HepG2 (cell line): Measurements from ENCODE around the gene PLCB2. TPM values are rescaled to one million over a fixed set of nuclear protein-coding genes. Genes with fewer than 3 reads are reported as not detected.

Experiments used
- ATAC-seq: fragments of 200-7000 bp; cut with Tn5 transposase; 3 replicates; pipeline ENCODE4 v1.9.1; 2020; ENCODE audit warnings: mild to moderate bottlenecking, moderate library complexity
- BruUV-seq: library from RNA; stranded (reverse); fragments of 400-500 nt; replicated peaks from 2 replicates; lab custom pipeline; 2021; lab: Mats Ljungman, UMichigan
- CTCF ChIA-PET: fragments of 300-600 bp; formaldehyde crosslinking; extraction: SDS; loops from one replicate; lab custom pipeline; 2021; ENCODE audit warnings: low total read pairs, inconsistent platforms, low intra/inter-chr PET ratio; lab: Yijun Ruan, JAX
- POLR2A ChIA-PET: fragments of 350-600 bp; sonication (Branson Sonifier 250); formaldehyde crosslinking; loops from one replicate; lab custom pipeline; 2020; ENCODE audit warnings: antibody characterized with exemption, inconsistent platforms; lab: Yijun Ruan, JAX
- DNase-seq: peaks from one replicate; pipeline ENCODE4 v3.0.0-alpha.2; 2015; ENCODE audit warnings: low spot score
- FAIRE-seq: peaks from 3 replicates; lab custom pipeline; 2011; peaks lifted over from hg19 to GRCh38; lab: Jason Lieb, UNC
- H2AFZ ChIP-seq: one replicate; pipeline ENCODE4 v1.6.1; 2011; ENCODE audit warnings: low read length, inconsistent platforms
- H3K27ac ChIP-seq: fragments of 300-600 bp; 3 replicates; pipeline ENCODE4 v1.8.0; 2011; ENCODE audit warnings: mixed run types, mild to moderate bottlenecking, mixed read lengths, low read length, inconsistent platforms; ENCODE audit not compliant: insufficient read depth; ENCODE audit errors: extremely low read length
- H3K27me3 ChIP-seq, 2 experiments: fragments of 200-600 bp in 1 of 2; 2 replicates in 1 of 2; 3 replicates in 1 of 2; pipeline versions ENCODE4 v1.6.0 to v1.8.0; 2011; ENCODE audit warnings: low read length in 2 of 2, mild to moderate bottlenecking in 2 of 2, moderate library complexity in 2 of 2, inconsistent platforms in 1 of 2; ENCODE audit not compliant: insufficient read depth in 2 of 2, control insufficient read depth in 1 of 2
- H3K36me3 ChIP-seq, 2 experiments: fragments of 200-600 bp in 1 of 2; replicated peaks in 1 of 2; 2 replicates in 1 of 2; 3 replicates in 1 of 2; pipeline versions ENCODE4 v1.5.1 to v1.8.0; 2011; ENCODE audit warnings: low read length in 2 of 2, inconsistent platforms in 1 of 2; ENCODE audit not compliant: insufficient read depth in 2 of 2, control insufficient read depth in 1 of 2
- H3K4me1 ChIP-seq: 2 replicates; pipeline ENCODE4 v1.5.1; 2012; ENCODE audit warnings: low read length, inconsistent platforms; ENCODE audit not compliant: insufficient read depth
- H3K4me2 ChIP-seq: 2 replicates; pipeline ENCODE4 v1.6.0; 2011; ENCODE audit warnings: low read depth, low read length, inconsistent platforms
- H3K4me3 ChIP-seq, 3 experiments: fragments of 200-600 bp in 1 of 3; sonication (generic), shearing (Covaris generic) in 1 of 3; replicated peaks in 1 of 3; 2 replicates each; pipeline ENCODE4 v1.5.1; 2011 to 2016; ENCODE audit warnings: low read length in 3 of 3, inconsistent platforms in 2 of 3, low read depth in 2 of 3, mild to moderate bottlenecking in 2 of 3, control low read depth in 1 of 3, mixed read lengths in 1 of 3; ENCODE audit not compliant: insufficient read depth in 1 of 3
- H3K79me2 ChIP-seq: one replicate; pipeline ENCODE4 v1.6.1; 2011; ENCODE audit warnings: low read length, inconsistent platforms; ENCODE audit not compliant: insufficient read depth
- H3K9ac ChIP-seq: 2 replicates; pipeline ENCODE4 v1.6.0; 2011; ENCODE audit warnings: mild to moderate bottlenecking, low read depth, low read length, inconsistent platforms; ENCODE audit not compliant: insufficient read depth
- H3K9me3 ChIP-seq: 2 replicates; pipeline ENCODE4 v1.5.1; 2012; ENCODE audit warnings: mild to moderate bottlenecking, low read length
- H4K20me1 ChIP-seq: 2 replicates; pipeline ENCODE4 v1.6.0; 2011; ENCODE audit warnings: inconsistent platforms, mild to moderate bottlenecking, low read length, moderate library complexity; ENCODE audit not compliant: insufficient read depth
- DMAP1 ChIP-seq: IDR thresholded peaks from 2 replicates; pipeline ENCODE4 v1.6.1; 2016
- EEA1 ChIP-seq: sonication (generic); formaldehyde crosslinking; IDR thresholded peaks from 2 replicates; pipeline ENCODE4 v1.5.1; 2020; ENCODE audit warnings: mild to moderate bottlenecking, missing genetic modification reagents, borderline replicate concordance
- EED ChIP-seq: sonication (generic); formaldehyde crosslinking; IDR thresholded peaks from 2 replicates; pipeline ENCODE4 v1.5.0; 2020; ENCODE audit warnings: mild to moderate bottlenecking, missing genetic modification reagents
- GABPB1 ChIP-seq: IDR thresholded peaks from 2 replicates; pipeline ENCODE4 v1.6.1; 2016; ENCODE audit warnings: mild to moderate bottlenecking, missing genetic modification reagents, moderate library complexity, missing compliant biosample characterization
- KDM5A ChIP-seq: fragments of 200-600 bp; sonication (generic); IDR thresholded peaks from 2 replicates; pipeline ENCODE4 v1.7.0; 2018; ENCODE audit warnings: antibody characterized with exemption, mild to moderate bottlenecking, low read length, borderline replicate concordance
- MATR3 ChIP-seq: sonication (generic); formaldehyde crosslinking; IDR thresholded peaks from 2 replicates; pipeline ENCODE4 v1.4.0; 2020; ENCODE audit warnings: missing genetic modification reagents
- PRPF4 ChIP-seq: fragments of 200-400 bp; formaldehyde crosslinking; IDR thresholded peaks from 2 replicates; pipeline ENCODE4 v1.6.1; 2016; ENCODE audit warnings: low read length, low read depth; ENCODE audit not compliant: poor library complexity, severe bottlenecking
- RAD21 ChIP-seq: fragments of 450-650 bp; formaldehyde crosslinking; IDR thresholded peaks from 2 replicates; pipeline ENCODE4 v1.5.0; 2020; ENCODE audit warnings: mild to moderate bottlenecking
- SMAD9 ChIP-seq: sonication (generic); formaldehyde crosslinking; IDR thresholded peaks from 2 replicates; pipeline ENCODE4 v1.5.1; 2020; ENCODE audit warnings: mild to moderate bottlenecking, missing genetic modification reagents
- ZFP37 ChIP-seq: sonication (generic); formaldehyde crosslinking; IDR thresholded peaks from 2 replicates; pipeline ENCODE4 v1.4.0; 2020; ENCODE audit warnings: missing genetic modification reagents, borderline replicate concordance
- ZNF501 ChIP-seq: sonication (generic); formaldehyde crosslinking; IDR thresholded peaks from 2 replicates; pipeline ENCODE4 v1.5.1; 2020; ENCODE audit warnings: mild to moderate bottlenecking, moderate library complexity, missing genetic modification reagents
- ZNF660 ChIP-seq: sonication (generic); formaldehyde crosslinking; IDR thresholded peaks from 2 replicates; pipeline ENCODE4 v1.5.1; 2020; ENCODE audit warnings: mild to moderate bottlenecking, low read depth, missing genetic modification reagents, borderline replicate concordance
- ZSCAN21 ChIP-seq: sonication (generic); formaldehyde crosslinking; IDR thresholded peaks from 2 replicates; pipeline ENCODE4 v1.8.0; 2022; ENCODE audit warnings: mild to moderate bottlenecking, missing genetic modification reagents, moderate library complexity, borderline replicate concordance
- WGBS: methylation state at CpG from one replicate; pipeline ENCODE4 v1.1.6; 2017; ENCODE audit warnings: low lambda C conversion rate; 5-methylcytosine and 5-hydroxymethylcytosine counted together
- in situ Hi-C: cut with HindIII; loops from 2 replicates; pipeline ENCODE4 v1.10.0; 2017; ENCODE audit warnings: low pct_unique_long_range_greater_than_20kb; ENCODE audit not compliant: extremely low pct_ligation_motif_present
- intact Hi-C: fragments of 100-400 bp; cut with micrococcal nuclease; formaldehyde crosslinking; loops from one replicate; pipeline ENCODE4 v1.10.0; 2022; ENCODE audit not compliant: unreplicated experiment
- polyA plus RNA-seq, 8 experiments: library from polyadenylated mRNA; depleted of rRNA in 3 of 8; stranded (reverse) in 7 of 8; unstranded in 1 of 8; fragments of >200 nt; fragmentation: Illumina TruSeq in 4 of 8; extraction: Trizol in 4 of 8; gene quantifications; 2 replicates each; pipeline versions ENCODE4 v1.2.1 to v1.2.3, GENCODE V29; 2011 to 2016; ENCODE audit warnings: low read depth in 4 of 8, missing spikeins in 1 of 8, mixed read lengths in 1 of 8; ENCODE audit not compliant: insufficient read depth in 1 of 8
- total RNA-seq, 5 experiments: library from RNA; depleted of rRNA; stranded (reverse); fragments of >200 nt; fragmentation: Illumina TruSeq; extraction: Trizol; gene quantifications; 2 replicates each; pipeline ENCODE4 v1.2.3, GENCODE V29; 2016; ENCODE audit warnings: low read depth in 1 of 5
- TF ChIP-seq, protein P1 (sequence below): sonication (generic); formaldehyde crosslinking; IDR thresholded peaks from 2 replicates; pipeline ENCODE4 v1.4.0; 2020; ENCODE audit warnings: missing genetic modification reagents
- TF ChIP-seq, protein P2 (sequence below): sonication (generic); formaldehyde crosslinking; IDR thresholded peaks from 2 replicates; pipeline ENCODE4 v1.8.1; 2023; ENCODE audit warnings: mild to moderate bottlenecking, missing genetic modification reagents, borderline replicate concordance
- TF ChIP-seq, protein P3 (sequence below): sonication (generic); formaldehyde crosslinking; IDR thresholded peaks from 2 replicates; pipeline ENCODE4 v1.4.0; 2020; ENCODE audit warnings: missing genetic modification reagents, borderline replicate concordance
- TF ChIP-seq, protein P4 (sequence below): sonication (generic); formaldehyde crosslinking; IDR thresholded peaks from 2 replicates; pipeline ENCODE4 v1.5.0; 2020; ENCODE audit warnings: missing genetic modification reagents

Gene PLCB2
- total and polyA plus RNA-seq, 2 of the 13 experiments (the other 11 are each of a cell fraction or from before 2014, with no cell fraction given), result 0.11 TPM; not detected in 1

DNA sequence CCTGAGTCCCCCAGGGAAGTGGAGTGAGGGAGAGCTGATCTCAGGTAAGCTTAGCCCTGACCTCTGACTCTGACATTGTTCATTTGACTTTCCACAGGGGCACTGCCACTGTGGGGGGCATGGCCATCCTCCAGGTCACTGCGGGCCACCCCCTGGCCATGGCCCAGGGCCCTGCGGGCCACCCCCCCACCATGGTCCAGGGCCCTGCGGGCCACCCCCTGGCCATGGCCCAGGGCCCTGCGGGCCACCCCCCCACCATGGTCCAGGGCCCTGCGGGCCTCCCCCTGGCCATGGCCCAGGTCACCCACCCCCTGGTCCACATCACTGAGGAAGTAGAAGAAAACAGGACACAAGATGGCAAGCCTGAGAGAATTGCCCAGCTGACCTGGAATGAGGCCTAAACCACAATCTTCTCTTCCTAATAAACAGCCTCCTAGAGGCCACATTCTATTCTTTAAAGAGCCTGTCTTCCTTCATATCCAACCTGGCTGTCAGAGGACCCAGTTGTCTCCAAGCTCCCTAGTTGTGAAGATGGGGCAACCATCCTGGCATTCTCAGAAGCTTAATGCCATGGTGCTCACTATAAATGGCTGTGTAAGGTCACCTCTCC, 48.3 kb upstream of the PLCB2 start (continued):
- TF ChIP-seq RAD21 (CRISPR knock-in tag) (no peak), ZSCAN21 (CRISPR knock-in tag) (no peak), SMAD9 (no peak), ZFP37 (CRISPR knock-in tag) (no peak), ZNF660 (CRISPR knock-in tag) (no peak), MATR3 (CRISPR knock-in tag) (no peak), DMAP1 (CRISPR knock-in tag) (no peak), GABPB1 (no peak)
- TF ChIP-seq, protein P1, sequence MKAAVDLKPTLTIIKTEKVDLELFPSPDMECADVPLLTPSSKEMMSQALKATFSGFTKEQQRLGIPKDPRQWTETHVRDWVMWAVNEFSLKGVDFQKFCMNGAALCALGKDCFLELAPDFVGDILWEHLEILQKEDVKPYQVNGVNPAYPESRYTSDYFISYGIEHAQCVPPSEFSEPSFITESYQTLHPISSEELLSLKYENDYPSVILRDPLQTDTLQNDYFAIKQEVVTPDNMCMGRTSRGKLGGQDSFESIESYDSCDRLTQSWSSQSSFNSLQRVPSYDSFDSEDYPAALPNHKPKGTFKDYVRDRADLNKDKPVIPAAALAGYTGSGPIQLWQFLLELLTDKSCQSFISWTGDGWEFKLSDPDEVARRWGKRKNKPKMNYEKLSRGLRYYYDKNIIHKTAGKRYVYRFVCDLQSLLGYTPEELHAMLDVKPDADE (CRISPR knock-in tag), result no peak

DNA sequence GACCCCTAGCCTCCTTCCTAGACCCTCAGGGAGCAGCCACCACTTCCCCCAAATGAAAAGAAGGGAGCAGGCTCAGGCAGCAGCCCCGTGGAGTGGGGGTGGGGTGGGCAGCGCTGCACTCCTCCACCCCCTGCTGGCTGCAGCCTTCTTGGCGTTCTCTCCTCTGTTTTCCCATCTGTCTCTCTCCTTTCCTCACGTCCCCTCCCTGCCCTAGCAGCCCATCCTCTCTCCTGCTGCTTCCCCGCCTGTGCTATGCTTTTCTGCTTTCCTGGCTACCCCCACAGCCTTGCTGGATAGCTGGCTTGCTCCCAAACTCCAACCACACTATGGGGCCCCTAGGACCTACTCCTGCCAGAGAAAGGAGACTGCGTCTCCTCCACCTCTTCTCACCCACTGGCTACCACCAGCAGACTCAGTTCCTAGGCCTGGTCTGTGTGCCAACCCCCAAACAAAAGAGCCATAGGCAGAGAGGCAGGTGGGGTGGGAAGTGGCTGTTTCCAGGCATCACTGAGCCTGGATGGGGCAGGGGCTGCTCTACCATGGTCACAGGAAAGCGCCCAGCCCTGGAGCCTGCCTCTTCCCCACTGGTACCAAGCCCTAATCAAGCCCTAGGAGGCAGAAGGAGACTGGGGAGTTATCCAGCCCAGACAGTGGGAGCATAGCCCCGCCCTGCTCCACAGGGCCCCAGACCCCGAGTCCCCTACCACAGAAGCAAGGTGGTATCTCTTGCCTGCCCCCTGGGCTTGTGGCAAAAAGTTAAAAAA, 46.9 kb upstream of the PLCB2 start:
- Histone ChIP-seq H3K4me2 (peak overlapping the region; percentile 29; the same call in 1 of the 2 replicates), H3K36me3 (no peaks in the 10 kb centered on the region), H3K9ac (no peak overlapping the region), H3K27ac (no peak overlapping the region), H3K27me3 (peaks cover 0 to 29% of the 10 kb centered on the region in 2 experiments; a peak in 4 of 5 replicates), H3K4me3 (no peak overlapping the region), H3K4me1 (peaks cover 41% of the 10 kb centered on the region), H4K20me1 (no peaks in the 10 kb centered on the region), H3K9me3 (no peaks in the 10 kb centered on the region), H2AFZ (no peak overlapping the region), H3K79me2 (no peaks in the 10 kb centered on the region)
- DNase-seq, result no peak
- ChIA-PET CTCF (interaction anchor here (1.4 to 2.0 kb wide), 2 partner anchors 10 to 13 kb away, joined by 3 to 7 read pairs; partner anchors contain the start of gene CCDC9B), POLR2A (interaction anchor here (1.0 kb wide), 1 partner anchor 14 kb away, joined by 3 read pairs; the partner anchor contains the start of gene CCDC9B)
- no TSS peak for BruUV-seq
- intact Hi-C loops (no loop called here), in situ Hi-C loops (no loop called here)
- WGBS, result 21% methylated on average over 8 of the region's 9 CpGs
- peak; percentile 65 for ATAC-seq
- FAIRE-seq, result peak; percentile 4
- TF ChIP-seq, protein P2, sequence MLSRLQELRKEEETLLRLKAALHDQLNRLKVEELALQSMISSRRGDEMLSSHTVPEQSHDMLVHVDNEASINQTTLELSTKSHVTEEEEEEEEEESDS (CRISPR knock-in tag), result no peak
- TF ChIP-seq ZNF501 (CRISPR knock-in tag), result no peak
- TF ChIP-seq EEA1 (CRISPR knock-in tag), result no peak
- TF ChIP-seq, protein P3, sequence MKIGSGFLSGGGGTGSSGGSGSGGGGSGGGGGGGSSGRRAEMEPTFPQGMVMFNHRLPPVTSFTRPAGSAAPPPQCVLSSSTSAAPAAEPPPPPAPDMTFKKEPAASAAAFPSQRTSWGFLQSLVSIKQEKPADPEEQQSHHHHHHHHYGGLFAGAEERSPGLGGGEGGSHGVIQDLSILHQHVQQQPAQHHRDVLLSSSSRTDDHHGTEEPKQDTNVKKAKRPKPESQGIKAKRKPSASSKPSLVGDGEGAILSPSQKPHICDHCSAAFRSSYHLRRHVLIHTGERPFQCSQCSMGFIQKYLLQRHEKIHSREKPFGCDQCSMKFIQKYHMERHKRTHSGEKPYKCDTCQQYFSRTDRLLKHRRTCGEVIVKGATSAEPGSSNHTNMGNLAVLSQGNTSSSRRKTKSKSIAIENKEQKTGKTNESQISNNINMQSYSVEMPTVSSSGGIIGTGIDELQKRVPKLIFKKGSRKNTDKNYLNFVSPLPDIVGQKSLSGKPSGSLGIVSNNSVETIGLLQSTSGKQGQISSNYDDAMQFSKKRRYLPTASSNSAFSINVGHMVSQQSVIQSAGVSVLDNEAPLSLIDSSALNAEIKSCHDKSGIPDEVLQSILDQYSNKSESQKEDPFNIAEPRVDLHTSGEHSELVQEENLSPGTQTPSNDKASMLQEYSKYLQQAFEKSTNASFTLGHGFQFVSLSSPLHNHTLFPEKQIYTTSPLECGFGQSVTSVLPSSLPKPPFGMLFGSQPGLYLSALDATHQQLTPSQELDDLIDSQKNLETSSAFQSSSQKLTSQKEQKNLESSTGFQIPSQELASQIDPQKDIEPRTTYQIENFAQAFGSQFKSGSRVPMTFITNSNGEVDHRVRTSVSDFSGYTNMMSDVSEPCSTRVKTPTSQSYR (CRISPR knock-in tag), result peak; percentile 91
- TF ChIP-seq, protein P4, sequence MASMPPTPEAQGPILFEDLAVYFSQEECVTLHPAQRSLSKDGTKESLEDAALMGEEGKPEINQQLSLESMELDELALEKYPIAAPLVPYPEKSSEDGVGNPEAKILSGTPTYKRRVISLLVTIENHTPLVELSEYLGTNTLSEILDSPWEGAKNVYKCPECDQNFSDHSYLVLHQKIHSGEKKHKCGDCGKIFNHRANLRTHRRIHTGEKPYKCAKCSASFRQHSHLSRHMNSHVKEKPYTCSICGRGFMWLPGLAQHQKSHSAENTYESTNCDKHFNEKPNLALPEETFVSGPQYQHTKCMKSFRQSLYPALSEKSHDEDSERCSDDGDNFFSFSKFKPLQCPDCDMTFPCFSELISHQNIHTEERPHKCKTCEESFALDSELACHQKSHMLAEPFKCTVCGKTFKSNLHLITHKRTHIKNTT (CRISPR knock-in tag), result no peak
- no peak for TF ChIP-seq EED
- peak; percentile 63 for TF ChIP-seq PRPF4
- TF ChIP-seq KDM5A, result no peak
